ENCODE data around the gene KCNIP1. TPM values are rescaled to one million over a fixed set of nuclear protein-coding genes. Genes with fewer than 3 reads are reported as not detected.

KCNIP1 gene
- total RNA-seq, 4 donors from 2014 or later, result 4.8 to 9.2 (median 7.3) TPM; not detected in 1

GRCh38 chr5:170636801-170637477 is 133.1 kb downstream of the KCNIP1 start:
- no peak for DNase-seq (ENCODE audit: low spot score in 2 of 2)
- H3K4me3 ChIP-seq, result no peak overlapping the region
- H3K27me3 ChIP-seq, result no peaks in the 10 kb centered on the region
- H3K27ac ChIP-seq, result no peak overlapping the region
- H3K36me3 ChIP-seq, result no peaks in the 10 kb centered on the region
- peaks cover 0 to 34% (median 21%) of the 10 kb centered on the region in 4 donors for H3K4me1 ChIP-seq
- no peak for TF ChIP-seq CTCF (IDR thresholded peaks at IDR 0.05)
- TF ChIP-seq POLR2A (IDR thresholded peaks at IDR 0.05), result no peak
- TF ChIP-seq EP300 (IDR thresholded peaks at IDR 0.05), result no peak
- H3K9me3 ChIP-seq, result no peaks in the 10 kb centered on the region
- WGBS, 2 donors, result 68 to 73% methylated on average over 7 to 8 of the region's 8 CpGs

DNA sequence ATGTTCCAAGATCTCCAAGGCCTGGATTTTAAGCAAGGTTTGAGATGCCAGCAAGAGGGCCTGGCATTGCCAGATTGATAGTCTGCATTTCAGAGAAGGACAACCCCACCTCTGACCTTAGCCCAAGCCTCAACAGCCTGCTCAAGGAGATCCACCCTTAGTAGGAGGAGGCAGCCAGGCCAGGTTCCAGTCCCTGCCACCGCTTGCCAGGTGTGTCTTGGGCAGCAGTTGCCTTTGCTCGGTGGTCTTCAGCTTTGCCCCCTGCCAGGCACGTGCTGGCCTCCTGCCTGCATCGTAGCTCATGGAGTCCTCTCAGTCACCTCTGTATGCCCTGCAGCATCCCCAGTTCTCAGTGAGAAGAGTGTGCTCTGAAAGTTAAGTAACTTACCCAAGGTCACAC is 134.2 kb downstream of the KCNIP1 start:
- DNase-seq (ENCODE audit: low spot score in 2 of 2), result no peak
- Histone ChIP-seq H3K4me3 (no peak overlapping the region), H3K27ac (no peak overlapping the region), H3K4me1 (peaks cover 0 to 23% (median 13%) of the 10 kb centered on the region in 4 donors), H3K27me3 (no peaks in the 10 kb centered on the region), H3K9me3 (no peaks in the 10 kb centered on the region), H3K36me3 (no peaks in the 10 kb centered on the region)
- 79 to 96% methylated on average over 4 of the region's 4 CpGs for WGBS, 2 donors
- no peak for TF ChIP-seq POLR2A (IDR thresholded peaks at IDR 0.05)
- TF ChIP-seq CTCF (IDR thresholded peaks at IDR 0.05), result no peak
- no peak for TF ChIP-seq EP300 (IDR thresholded peaks at IDR 0.05)

GRCh38 chr5:170638454-170639220 is 134.8 kb downstream of the KCNIP1 start:
- H3K4me3 ChIP-seq, result no peak overlapping the region
- no peak overlapping the region for H3K27ac ChIP-seq
- H3K4me1 ChIP-seq, result peaks cover 0 to 19% (median 12%) of the 10 kb centered on the region in 4 donors
- no peaks in the 10 kb centered on the region for H3K27me3 ChIP-seq
- DNase-seq (ENCODE audit: low spot score in 2 of 2), result peak; percentile 44 to 71
- no peaks in the 10 kb centered on the region for H3K9me3 ChIP-seq
- peak; percentile 77 to 92 (median 84) for TF ChIP-seq CTCF (IDR thresholded peaks at IDR 0.05)
- TF ChIP-seq EP300 (IDR thresholded peaks at IDR 0.05), result no peak
- WGBS, 2 donors, result 37 to 40% methylated on average over 15 of the region's 15 CpGs
- no peaks in the 10 kb centered on the region for H3K36me3 ChIP-seq

- 87% methylated on average over 17 of the region's 17 CpGs for WGBS, 2 donors
- H3K27ac ChIP-seq, result no peak overlapping the region
- H3K4me3 ChIP-seq, result no peak overlapping the region
- no peaks in the 10 kb centered on the region for H3K36me3 ChIP-seq
- no peaks in the 10 kb centered on the region for H3K9me3 ChIP-seq
- DNase-seq (ENCODE audit: low spot score in 2 of 2), result no peak
- peaks cover 0 to 12% (median 4%) of the 10 kb centered on the region in 4 donors for H3K4me1 ChIP-seq
- TF ChIP-seq CTCF (IDR thresholded peaks at IDR 0.05) (no peak), EP300 (IDR thresholded peaks at IDR 0.05) (no peak), POLR2A (IDR thresholded peaks at IDR 0.05) (no peak)
- H3K27me3 ChIP-seq, result no peaks in the 10 kb centered on the region
Measured at GRCh38 chr5:170639221-170639925, 135.6 kb downstream of the KCNIP1 start.

Measured in tibial nerve (tissue), 4 donors.